Ishikawa (cell line): ENCODE data around the gene FCMR.

Experiments used
- CREB1 ChIP-seq: IDR thresholded peaks from 2 replicates; pipeline ENCODE4 v1.6.1; 2012; ENCODE audit warnings: low read depth
- EGR1 ChIP-seq: IDR thresholded peaks from 2 replicates; pipeline ENCODE4 v1.6.1; 2012
- EP300 ChIP-seq: IDR thresholded peaks from 2 replicates; pipeline ENCODE4 v1.6.1; 2012; ENCODE audit warnings: borderline replicate concordance
- RAD21 ChIP-seq: IDR thresholded peaks from 2 replicates; pipeline ENCODE4 v1.6.1; 2012; ENCODE audit warnings: low read depth
- TAF1 ChIP-seq: IDR thresholded peaks from 2 replicates; pipeline ENCODE4 v1.6.1; 2012; ENCODE audit warnings: low read depth, mild to moderate bottlenecking
- TCF12 ChIP-seq: IDR thresholded peaks from 2 replicates; pipeline ENCODE4 v1.6.1; 2012; ENCODE audit warnings: low read depth
- TEAD4 ChIP-seq: IDR thresholded peaks from 2 replicates; pipeline ENCODE4 v1.6.1; 2012
- YY1 ChIP-seq: IDR thresholded peaks from 2 replicates; pipeline ENCODE4 v1.6.1; 2012; ENCODE audit warnings: low read depth
- TF ChIP-seq, protein P1 (sequence below): IDR thresholded peaks from 2 replicates; pipeline ENCODE4 v1.6.1; 2012; ENCODE audit warnings: low read depth, mild to moderate bottlenecking

DNA sequence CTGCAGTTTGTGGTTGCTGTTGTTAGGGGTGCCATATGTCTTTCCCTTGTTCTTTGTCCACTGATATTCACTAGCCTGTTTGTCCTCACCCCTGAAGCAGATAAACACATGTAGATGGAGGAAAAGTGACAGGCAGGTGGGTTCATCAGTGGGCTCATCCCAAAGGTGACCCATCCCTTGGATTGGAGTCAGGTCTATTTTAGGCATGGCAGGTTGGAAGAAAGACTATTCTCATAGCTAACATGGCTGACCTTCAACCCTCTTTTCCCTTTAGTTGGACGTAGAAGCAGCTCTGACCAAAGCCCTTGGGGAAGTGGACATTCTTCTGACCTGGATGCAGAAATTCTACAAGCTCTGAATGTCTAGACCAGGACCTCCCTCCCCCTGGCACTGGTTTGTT, 19.0 kb downstream of the FCMR start:
- TF ChIP-seq TAF1 (no peak), TEAD4 (no peak), CREB1 (no peak), RAD21 (no peak), EGR1 (no peak), EP300 (no peak), YY1 (no peak), TCF12 (no peak)
- TF ChIP-seq, protein P1, sequence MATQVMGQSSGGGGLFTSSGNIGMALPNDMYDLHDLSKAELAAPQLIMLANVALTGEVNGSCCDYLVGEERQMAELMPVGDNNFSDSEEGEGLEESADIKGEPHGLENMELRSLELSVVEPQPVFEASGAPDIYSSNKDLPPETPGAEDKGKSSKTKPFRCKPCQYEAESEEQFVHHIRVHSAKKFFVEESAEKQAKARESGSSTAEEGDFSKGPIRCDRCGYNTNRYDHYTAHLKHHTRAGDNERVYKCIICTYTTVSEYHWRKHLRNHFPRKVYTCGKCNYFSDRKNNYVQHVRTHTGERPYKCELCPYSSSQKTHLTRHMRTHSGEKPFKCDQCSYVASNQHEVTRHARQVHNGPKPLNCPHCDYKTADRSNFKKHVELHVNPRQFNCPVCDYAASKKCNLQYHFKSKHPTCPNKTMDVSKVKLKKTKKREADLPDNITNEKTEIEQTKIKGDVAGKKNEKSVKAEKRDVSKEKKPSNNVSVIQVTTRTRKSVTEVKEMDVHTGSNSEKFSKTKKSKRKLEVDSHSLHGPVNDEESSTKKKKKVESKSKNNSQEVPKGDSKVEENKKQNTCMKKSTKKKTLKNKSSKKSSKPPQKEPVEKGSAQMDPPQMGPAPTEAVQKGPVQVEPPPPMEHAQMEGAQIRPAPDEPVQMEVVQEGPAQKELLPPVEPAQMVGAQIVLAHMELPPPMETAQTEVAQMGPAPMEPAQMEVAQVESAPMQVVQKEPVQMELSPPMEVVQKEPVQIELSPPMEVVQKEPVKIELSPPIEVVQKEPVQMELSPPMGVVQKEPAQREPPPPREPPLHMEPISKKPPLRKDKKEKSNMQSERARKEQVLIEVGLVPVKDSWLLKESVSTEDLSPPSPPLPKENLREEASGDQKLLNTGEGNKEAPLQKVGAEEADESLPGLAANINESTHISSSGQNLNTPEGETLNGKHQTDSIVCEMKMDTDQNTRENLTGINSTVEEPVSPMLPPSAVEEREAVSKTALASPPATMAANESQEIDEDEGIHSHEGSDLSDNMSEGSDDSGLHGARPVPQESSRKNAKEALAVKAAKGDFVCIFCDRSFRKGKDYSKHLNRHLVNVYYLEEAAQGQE: no peak
